ENCODE measurements around the gene WNT3A.

The WNT3A gene

DNA sequence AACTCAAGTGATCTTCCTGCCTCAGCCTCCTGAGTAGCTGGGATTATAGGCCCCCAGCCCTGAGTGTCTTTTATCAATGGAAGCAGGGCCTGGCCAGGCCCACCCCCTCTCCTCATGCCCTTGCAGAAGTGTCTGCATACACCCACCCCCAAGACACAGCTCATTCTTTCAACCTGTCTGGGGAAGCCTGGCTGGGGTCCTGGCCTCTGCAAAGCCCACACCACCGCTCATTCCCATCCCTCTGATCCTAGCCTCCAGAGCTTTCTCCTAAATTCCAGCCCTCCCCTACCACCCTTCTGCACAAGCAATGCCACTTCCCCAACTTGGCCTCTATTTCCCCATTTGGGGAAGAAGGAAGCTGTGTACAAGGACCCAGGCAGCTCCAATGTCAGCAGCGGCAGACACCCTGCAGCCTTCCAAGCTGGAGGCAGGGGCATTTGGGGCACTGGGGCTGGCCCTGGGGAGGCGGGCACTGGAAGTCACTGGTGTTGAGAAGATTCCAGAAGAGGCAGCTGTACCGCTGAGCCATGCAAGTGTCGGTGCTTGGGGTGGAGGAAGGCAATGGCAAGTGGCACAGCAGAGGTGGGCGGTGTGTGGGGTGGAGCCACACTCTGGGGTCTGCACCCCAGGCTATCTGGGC lies 42.0 kb downstream of the WNT3A start:
- DNase-seq (ENCODE audit: low read depth): no peak

DNA sequence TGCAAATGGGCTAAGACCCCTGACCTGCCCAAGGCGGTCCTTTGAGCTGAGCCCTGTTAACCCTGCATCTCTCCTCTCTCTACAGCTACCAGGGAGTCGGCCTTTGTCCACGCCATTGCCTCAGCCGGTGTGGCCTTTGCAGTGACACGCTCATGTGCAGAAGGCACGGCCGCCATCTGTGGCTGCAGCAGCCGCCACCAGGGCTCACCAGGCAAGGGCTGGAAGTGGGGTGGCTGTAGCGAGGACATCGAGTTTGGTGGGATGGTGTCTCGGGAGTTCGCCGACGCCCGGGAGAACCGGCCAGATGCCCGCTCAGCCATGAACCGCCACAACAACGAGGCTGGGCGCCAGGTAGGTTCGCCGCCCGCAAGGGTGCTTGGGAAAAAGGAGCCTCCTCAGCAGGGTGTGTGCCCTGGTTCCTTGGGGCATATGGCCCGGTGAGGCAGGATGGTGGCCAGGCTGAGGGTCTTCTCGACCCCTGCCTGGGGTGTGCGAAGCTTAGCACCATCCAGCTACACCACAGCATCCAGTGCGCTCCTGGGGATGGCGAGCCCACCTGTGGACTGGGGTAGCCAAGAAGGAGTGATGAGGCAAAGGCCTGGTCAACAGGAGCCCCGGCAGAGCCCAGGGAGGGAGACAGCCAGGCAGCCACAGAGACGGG lies 43.9 kb downstream of the WNT3A start:
- DNase-seq (ENCODE audit: low read depth): no peak

DNA sequence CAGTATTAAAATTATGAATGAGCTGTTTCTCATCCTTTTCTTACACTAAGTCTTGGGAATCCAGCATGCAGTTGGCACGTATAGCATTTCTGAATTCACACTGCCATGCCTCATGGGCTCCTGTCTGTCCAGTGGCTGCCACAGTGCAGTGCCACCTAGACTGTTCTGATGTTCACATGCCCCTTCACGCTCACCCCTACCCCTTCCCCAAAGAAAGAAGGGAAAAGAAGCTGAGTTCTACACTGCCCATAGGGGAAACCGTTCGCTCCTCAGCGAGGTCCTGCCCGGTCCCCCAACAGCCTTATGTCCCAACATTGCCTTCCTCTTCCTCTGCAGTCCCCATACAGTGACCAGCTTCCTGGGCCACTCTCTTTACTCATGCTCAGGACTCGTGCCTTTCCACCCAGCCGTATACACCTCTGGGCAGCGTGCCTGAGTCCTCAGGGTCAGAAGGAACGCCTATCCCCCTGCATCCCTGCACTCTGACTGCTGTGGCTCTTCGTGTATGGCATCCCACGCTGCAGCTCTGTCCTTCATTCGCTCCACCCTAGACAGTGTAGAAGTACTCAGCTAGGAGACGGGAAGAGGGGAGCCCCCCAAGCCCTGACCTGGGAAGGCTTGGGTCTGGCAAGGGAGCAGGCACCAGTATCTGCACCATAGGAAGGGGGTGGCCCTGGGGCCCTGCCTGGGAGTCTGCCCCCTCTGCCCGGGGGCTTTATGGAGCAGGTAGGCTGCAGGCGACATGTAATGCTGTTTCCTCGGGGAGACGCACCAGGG lies 51.6 kb downstream of the WNT3A start:
- no peak for DNase-seq (ENCODE audit: low read depth)

DNA sequence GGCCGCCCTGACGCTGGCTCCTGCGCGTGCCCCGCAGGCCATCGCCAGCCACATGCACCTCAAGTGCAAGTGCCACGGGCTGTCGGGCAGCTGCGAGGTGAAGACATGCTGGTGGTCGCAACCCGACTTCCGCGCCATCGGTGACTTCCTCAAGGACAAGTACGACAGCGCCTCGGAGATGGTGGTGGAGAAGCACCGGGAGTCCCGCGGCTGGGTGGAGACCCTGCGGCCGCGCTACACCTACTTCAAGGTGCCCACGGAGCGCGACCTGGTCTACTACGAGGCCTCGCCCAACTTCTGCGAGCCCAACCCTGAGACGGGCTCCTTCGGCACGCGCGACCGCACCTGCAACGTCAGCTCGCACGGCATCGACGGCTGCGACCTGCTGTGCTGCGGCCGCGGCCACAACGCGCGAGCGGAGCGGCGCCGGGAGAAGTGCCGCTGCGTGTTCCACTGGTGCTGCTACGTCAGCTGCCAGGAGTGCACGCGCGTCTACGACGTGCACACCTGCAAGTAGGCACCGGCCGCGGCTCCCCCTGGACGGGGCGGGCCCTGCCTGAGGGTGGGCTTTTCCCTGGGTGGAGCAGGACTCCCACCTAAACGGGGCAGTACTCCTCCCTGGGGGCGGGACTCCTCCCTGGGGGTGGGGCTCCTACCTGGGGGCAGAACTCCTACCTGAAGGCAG lies 52.3 kb downstream of the WNT3A start:
- DNase-seq (ENCODE audit: low read depth): no peak

DNA sequence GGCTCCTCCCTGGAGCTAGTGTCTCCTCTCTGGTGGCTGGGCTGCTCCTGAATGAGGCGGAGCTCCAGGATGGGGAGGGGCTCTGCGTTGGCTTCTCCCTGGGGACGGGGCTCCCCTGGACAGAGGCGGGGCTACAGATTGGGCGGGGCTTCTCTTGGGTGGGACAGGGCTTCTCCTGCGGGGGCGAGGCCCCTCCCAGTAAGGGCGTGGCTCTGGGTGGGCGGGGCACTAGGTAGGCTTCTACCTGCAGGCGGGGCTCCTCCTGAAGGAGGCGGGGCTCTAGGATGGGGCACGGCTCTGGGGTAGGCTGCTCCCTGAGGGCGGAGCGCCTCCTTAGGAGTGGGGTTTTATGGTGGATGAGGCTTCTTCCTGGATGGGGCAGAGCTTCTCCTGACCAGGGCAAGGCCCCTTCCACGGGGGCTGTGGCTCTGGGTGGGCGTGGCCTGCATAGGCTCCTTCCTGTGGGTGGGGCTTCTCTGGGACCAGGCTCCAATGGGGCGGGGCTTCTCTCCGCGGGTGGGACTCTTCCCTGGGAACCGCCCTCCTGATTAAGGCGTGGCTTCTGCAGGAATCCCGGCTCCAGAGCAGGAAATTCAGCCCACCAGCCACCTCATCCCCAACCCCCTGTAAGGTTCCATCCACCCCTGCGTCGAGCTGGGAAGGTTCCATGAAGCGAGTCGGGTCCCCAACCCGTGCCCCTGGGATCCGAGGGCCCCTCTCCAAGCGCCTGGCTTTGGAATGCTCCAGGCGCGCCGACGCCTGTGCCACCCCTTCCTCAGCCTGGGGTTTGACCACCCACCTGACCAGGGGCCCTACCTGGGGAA lies 53.0 kb downstream of the WNT3A start:
- peak; percentile 42 for DNase-seq (ENCODE audit: low read depth)

DNA sequence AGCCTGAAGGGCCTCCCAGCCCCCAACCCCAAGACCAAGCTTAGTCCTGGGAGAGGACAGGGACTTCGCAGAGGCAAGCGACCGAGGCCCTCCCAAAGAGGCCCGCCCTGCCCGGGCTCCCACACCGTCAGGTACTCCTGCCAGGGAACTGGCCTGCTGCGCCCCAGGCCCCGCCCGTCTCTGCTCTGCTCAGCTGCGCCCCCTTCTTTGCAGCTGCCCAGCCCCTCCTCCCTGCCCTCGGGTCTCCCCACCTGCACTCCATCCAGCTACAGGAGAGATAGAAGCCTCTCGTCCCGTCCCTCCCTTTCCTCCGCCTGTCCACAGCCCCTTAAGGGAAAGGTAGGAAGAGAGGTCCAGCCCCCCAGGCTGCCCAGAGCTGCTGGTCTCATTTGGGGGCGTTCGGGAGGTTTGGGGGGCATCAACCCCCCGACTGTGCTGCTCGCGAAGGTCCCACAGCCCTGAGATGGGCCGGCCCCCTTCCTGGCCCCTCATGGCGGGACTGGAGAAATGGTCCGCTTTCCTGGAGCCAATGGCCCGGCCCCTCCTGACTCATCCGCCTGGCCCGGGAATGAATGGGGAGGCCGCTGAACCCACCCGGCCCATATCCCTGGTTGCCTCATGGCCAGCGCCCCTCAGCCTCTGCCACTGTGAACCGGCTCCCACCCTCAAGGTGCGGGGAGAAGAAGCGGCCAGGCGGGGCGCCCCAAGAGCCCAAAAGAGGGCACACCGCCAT lies 53.8 kb downstream of the WNT3A start:
- DNase-seq (ENCODE audit: low read depth): no peak

DNA sequence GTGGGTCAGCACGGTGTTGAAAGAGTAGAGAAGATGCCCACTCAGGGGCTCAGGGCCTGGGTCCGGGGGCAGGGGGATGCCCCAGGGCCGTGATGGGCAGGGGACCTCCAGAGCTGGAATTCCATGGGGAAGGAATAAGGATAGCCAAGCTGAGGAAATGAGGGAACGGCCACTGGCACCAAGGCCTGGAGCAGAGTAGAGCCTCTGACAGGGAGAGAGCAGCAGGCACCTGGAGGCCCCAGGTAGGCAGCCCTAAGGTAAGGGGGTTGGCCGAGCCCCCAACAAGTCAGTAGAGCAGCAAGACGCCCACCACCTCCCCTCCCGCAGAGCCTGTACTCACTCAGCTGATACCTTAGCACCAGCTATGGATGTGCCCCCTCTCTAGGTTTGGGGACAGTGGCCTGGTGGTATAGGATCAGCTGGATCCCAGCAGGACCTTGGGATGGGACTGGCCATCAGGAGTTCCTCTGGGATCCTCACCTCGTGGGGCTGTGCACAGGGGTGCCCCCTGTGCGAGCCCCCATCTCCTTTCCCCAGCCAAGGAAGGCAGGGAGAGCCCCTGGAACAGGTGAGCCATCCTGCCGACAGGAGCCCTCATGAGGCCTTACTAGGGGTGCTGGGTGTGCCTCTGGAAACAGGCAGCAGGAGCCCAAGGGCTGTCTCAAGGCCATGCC lies 54.8 kb downstream of the WNT3A start:
- no peak for DNase-seq (ENCODE audit: low read depth)

DNA sequence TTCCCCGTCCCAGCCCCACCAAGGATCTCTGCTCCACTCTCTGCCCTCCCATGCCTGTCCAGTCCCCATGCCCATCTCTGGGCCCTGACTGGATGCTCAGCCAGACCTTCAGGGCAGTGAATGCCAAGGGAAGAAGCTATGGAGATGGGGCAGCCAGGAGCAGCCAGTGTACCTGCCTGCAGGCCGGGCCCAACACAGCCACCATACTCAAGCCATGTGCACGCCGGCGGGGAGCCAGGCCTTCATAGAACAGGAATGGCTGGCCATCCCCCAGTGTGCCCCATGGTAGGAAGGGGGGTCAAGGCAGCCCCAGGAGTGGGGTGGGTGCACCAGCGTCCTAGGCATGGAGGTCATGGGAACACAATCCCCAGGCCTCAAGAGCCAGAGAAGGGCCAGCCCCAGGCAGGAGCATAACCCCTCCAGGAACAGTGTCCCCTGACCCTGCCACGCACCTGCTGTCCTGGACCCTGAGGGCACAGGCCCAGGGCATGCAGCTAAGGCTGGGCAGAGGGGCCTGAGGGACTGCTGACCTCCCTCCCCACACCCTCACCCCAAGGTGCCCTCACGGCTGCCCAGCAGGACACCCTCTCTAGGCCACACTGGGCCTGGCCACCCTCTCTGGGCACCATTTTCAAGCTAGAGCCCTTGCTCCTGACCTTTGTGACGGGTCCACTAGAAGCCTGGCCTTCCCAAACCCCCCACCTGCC lies 55.4 kb downstream of the WNT3A start:
- no peak for DNase-seq (ENCODE audit: low read depth)

DNA sequence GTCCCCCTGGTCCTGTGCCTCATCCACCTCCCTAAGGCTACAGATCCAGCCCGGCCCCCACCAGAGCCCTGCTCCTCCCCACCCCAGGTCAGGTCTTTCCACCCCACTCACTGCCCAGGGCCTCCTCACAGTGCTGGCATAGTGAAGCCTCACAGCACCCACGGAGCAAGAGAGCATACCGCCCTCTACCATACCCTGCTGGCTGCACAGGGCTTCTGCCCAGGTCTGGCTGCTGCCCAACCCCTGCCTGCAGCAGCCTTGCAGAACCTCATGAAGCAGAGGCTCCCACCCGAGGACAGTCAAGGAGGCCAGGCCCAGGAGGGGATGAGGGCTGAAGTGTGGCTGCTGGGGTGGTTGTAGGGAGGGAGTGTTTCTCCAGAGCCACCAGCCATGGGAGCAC lies 56.0 kb downstream of the WNT3A start:
- no peak for DNase-seq (ENCODE audit: low read depth)

DNA sequence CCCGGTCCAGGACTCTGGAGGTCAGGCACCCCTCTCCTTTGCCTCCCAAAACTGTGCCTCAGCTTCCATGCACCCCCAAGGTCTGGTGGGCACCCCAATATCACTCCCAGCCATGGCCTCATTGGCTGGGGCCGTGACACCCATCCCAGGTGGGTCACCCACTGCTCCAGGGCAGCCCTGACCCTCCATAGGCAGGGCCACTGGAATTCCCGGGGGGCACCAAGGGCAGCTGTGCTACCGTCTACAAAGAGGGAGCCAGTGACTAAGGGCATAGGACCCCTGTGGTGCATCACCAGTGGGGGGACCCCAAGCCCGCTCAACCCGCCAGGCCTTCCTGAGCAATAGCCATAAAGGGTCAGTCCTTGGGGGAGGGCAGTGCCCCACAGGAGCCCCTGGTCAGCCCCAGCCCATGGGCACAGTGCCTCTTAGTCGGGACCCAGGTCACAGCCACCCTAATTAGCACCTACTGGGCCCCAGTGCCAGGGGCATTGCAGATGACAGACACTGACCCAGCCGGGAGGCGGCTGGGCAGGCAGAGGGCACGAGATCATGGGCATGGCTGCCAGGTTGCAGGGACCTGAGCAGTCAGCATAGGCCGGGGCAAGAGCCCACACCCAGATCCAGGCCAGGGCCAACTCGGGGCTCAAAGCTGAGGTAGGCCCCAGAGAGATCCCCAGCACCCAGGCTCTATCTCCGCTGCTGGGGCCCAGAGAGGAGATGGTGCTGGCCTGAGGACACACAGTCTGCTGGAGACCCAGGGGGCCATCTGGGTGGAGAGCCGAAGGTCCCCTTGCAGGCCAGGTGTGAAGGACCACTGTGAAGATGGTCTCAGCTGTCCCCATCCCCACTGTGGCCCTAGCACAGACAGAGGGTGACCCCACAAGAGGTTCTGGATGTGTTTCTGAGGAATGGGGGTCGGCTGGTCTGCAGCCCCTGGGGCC lies 56.7 kb downstream of the WNT3A start:
- no peak for DNase-seq (ENCODE audit: low read depth)

DNA sequence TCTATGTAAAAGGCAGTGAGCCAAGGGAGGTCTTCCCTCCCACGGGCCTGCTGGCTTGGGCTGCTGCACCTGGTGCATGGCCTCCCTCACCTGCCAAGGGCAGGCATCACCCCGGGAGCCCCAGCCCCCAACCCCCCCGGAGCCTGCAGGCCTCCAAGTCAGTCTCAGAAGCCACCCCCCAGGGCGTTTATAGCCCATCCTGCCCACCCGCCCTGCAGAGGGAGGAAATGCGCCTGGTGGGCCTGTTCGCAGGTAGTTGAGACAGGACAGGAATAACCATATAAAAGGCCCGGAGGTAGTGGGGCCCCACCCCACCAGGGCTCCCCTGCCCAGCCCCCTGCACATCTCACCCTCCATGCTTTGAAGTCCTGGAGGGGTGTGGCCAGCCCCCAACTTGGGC lies 57.5 kb downstream of the WNT3A start:
- no peak for DNase-seq (ENCODE audit: low read depth)

DNA sequence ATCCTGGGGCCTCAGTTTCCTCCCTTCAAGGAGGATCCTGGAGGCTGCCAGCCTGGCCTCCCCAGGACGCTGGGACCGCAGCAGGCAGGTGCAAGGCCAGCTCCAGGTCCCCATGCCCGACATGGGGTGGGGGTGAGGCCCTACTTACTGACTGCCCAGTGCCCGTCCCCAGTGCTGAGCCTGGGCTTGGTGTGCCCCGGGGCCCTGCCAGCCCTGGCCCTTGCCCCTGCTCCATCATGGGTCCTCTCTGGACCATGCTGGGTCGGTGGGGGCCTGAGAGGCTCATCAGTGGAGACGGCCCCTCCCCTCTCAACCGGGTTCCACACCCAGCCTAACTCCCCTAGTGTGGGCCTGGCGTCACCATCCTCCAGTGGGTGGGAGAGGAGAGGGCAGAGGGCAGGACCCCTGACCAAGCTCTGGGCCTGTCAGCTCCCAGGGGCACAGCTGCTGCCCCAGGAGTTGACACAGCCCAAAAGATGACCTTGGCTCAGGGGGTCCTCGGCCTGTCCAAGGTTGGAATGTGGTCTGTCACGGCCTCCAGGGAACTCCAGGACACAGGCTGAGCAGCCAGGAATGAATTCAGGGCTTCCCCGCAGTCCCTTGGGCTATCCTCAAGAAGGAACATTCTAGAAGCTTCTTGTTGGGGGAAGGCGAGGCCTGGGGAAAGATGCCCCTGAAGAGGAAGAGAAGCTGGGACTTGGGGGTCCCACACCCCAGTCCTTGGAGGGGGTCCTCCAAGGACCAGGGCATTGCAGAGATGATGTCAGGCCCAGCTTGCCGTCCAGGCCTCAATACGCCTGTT lies 58.1 kb downstream of the WNT3A start:
- DNase-seq (ENCODE audit: low read depth): no peak

DNA sequence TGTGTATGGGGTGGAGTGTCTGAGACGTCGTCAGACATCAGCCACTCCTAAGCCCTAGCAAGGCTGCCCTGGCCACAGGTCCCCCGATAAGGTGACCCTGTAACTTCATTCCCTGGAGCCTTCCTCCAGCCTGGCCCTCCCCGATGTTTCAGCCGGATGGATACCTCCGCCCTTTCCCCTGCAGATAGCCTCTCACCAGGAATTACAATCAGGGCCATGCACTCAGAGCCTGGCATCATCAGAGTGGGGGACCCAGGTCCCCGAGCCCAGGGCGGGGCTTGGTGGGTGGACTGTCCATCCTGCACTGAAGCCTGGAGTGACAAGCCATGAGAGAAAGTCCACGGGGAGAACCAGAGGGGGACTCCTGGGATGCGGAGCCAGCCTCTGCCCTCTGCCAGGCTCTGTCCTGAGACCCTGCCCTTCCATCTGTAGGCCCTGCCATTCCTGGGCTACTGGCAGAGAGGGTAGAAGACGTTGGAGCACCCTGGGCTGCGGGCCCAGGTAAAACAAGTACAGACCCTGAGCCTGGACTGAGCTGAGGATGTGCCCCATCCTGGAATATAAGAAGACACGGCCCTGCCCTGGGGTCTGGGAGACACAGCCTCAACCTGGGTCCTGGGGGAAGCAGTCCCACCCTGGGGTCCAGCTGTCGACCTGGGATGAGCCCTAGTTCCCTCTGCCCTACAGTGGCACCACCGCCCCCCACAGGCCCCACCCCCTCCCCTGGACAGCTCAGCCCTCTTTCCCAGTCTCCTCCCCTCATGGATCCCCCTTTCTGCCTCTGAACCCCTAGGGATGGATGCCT lies 58.9 kb downstream of the WNT3A start:
- DNase-seq (ENCODE audit: low read depth): no peak

DNA sequence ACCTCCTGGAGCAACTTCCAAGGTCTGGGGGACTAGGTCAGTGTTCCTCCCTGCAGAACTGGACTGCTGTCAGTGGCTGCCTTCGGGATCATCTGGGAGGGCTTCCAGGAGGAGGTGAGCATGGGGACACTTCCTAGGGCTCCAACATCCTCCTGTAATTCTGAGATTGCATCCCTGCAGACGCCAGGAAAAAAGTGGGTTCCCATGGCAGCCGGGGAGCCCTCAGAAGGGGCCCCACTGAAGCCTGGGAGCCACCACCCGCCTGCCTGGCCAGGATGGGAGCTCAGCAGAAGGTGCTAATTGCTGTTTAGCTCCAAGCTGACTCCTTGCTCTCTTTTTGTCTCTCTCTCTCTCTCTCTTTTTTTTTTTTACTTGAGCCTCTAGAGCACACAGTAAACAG lies 59.6 kb downstream of the WNT3A start:
- DNase-seq (ENCODE audit: low read depth): no peak

DNA sequence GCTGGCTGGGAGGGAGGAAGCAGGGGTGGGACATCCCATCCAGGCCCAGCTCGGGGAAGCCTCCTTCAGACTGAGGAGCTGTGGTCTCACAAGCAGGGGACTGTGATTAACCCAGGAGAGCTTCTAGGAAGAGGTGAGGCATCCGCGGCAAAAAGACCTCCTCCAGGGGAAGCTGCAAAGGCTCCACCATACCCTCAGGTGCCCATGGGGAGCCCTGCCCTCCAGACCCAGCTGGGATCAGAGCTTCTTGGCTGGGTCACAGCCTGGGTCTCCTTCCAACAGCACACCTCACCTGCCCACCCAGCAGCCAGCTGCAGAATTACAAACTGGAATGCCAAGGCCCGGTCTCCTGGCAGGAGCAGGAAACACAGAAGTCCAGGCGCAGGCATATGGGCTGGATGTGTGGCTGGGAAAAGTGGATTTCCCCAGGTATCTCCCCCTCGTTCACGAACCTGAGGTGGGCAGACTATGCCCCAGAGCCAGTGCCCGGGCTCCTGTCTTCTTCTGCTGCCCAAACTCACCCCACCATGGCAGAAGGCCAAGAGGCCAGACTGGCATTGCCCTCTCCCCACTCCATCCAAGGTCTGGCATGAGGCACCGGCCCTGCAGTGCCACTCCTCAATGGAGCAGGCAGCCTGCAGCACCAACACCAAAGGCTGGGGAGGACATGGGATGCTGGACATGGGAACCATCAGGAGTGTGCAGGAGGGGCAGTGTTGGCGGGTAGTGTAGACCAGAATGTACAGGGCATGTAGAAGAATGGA lies 60.3 kb downstream of the WNT3A start:
- DNase-seq (ENCODE audit: low read depth): no peak

DNA sequence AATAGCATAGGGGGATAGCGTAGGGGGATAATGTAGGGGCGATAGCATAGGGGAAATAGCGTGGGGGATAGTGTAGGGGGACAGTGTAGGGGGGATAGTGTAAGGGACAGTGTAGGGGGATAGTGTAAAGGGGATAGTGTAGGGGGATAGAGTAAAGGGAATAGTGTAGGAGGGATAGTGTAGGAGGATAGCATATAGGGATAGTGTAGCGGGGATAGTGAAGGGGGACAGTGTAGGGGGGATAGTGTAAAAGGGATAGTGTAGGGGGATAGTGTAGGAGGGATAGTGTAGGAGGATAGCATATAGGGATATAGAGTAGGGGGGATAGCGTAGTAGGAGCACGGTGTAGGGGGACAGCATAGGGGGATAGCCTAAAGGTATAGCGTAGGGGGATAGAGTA lies 61.6 kb downstream of the WNT3A start:
- no peak for DNase-seq (ENCODE audit: low read depth)
